ENCODE data around the gene SPATA1. TPM values are rescaled to one million over a fixed set of nuclear protein-coding genes. Genes with fewer than 3 reads are reported as not detected.

The SPATA1 gene
- total and polyA plus RNA-seq, 9 of the 15 experiments (the other 6 are each of a cell fraction or from before 2014, with no cell fraction given) = 0.79 to 2.9 (median 1.5) TPM

GRCh38 chr1:84584126-84584525 lies 77.9 kb downstream of the SPATA1 start:
- in situ Hi-C loops (cut with MboI) = no loop called here
- Histone ChIP-seq H3K4me3 (no peak overlapping the region), H3K9ac (ENCODE audit: insufficient read depth in 1 of 2, low read depth in 2 of 2, low read length in 2 of 2) (no peak overlapping the region), H3K36me3 (ENCODE audit: control insufficient read depth, insufficient read depth, low read length) (no peaks in the 10 kb centered on the region), H3K9me3 (replicated peaks; ENCODE audit: control insufficient read depth, insufficient read depth, low read depth, low read length) (no peaks in the 10 kb centered on the region), H4K20me1 (replicated peaks; ENCODE audit: control insufficient read depth, insufficient read depth, low read length) (no peaks in the 10 kb centered on the region), H3K79me2 (ENCODE audit: control insufficient read depth, insufficient read depth, low read length) (no peaks in the 10 kb centered on the region), H3K4me1 (replicated peaks in 1 of 2; ENCODE audit: control insufficient read depth in 2 of 2, insufficient read depth in 2 of 2, low read length in 2 of 2) (peaks cover 0 to 21% of the 10 kb centered on the region in 2 experiments; a peak in 3 of 5 replicates), H3K4me2 (ENCODE audit: insufficient read depth, low read length) (no peak overlapping the region), H2AFZ (ENCODE audit: low read depth, low read length) (peak overlapping the region; percentile 98), H3K27ac (ENCODE audit: extremely low read depth, low read depth, low read length) (peak overlapping the region; percentile 76; the same call in 1 of the 3 replicates), H3K9me1 (ENCODE audit: control insufficient read depth, insufficient read depth, low read length) (no peaks in the 10 kb centered on the region), H3K27me3 (ENCODE audit: control insufficient read depth in 2 of 2, insufficient read depth in 2 of 2, low read length in 2 of 2) (no peaks in the 10 kb centered on the region; a peak in 1 of 5 replicates)
- intact Hi-C loops (cut with micrococcal nuclease) = no loop called here
- BruUV-seq (replicated peaks) = no TSS peak
- TF ChIP-seq ZNF316 (IDR thresholded peaks at IDR 0.05) = peak; percentile 20; the same call in 1 of the 2 replicates
- TF ChIP-seq ZC3H8 (IDR thresholded peaks at IDR 0.05) = no peak
- ChIA-PET CTCF (ENCODE audit: low intra/inter-chr PET ratio) (no interaction called here), POLR2A (no interaction called here)
- 60% methylated on average over 2 of the region's 2 CpGs for WGBS (ENCODE audit: insufficient coverage, low coverage, missing lambda C conversion rate)
- no peak for ATAC-seq
- FAIRE-seq = no peak
- DNase-seq (ENCODE audit: extremely low read depth in 1 of 4, low spot score in 3 of 4) = no peak

DNA sequence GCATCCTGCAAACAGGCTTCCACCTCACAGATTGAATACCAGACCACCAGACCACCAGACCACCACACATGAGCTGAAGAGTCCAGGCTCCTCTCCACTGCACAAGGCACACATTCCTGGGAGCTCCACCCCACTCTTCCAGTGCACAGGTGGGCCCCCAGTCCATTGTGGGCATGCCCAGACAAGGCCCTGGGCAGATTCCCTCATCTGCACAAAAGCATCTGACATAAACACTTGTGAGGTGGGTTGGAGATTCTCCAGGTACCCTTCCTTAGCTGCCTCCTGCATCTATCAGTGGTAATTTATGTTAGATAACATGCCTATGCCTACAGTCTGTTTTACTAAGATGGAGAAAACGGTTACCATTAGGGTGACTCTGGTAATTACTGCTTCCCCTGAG lies 79.6 kb downstream of the SPATA1 start:
- peaks cover 0 to 21% of the 10 kb centered on the region in 2 experiments; a peak in 3 of 5 replicates for H3K4me1 ChIP-seq (replicated peaks in 1 of 2; ENCODE audit: control insufficient read depth in 2 of 2, insufficient read depth in 2 of 2, low read length in 2 of 2)
- H2AFZ ChIP-seq (ENCODE audit: low read depth, low read length) = no peak overlapping the region
- H3K79me2 ChIP-seq (ENCODE audit: control insufficient read depth, insufficient read depth, low read length) = no peaks in the 10 kb centered on the region
- intact Hi-C loops (cut with micrococcal nuclease) = no loop called here
- no peaks in the 10 kb centered on the region for H3K9me3 ChIP-seq (replicated peaks; ENCODE audit: control insufficient read depth, insufficient read depth, low read depth, low read length)
- H3K27ac ChIP-seq (ENCODE audit: extremely low read depth, low read depth, low read length) = no peak overlapping the region
- H3K4me3 ChIP-seq = no peak overlapping the region
- no peak overlapping the region for H3K4me2 ChIP-seq (ENCODE audit: insufficient read depth, low read length)
- peaks cover 0 to 3% of the 10 kb centered on the region in 2 experiments; a peak in 2 of 5 replicates for H3K27me3 ChIP-seq (ENCODE audit: control insufficient read depth in 2 of 2, insufficient read depth in 2 of 2, low read length in 2 of 2)
- no peak overlapping the region for H3K9ac ChIP-seq (ENCODE audit: insufficient read depth in 1 of 2, low read depth in 2 of 2, low read length in 2 of 2)
- no peak for DNase-seq (ENCODE audit: extremely low read depth in 1 of 4, low spot score in 3 of 4)
- no peaks in the 10 kb centered on the region for H4K20me1 ChIP-seq (replicated peaks; ENCODE audit: control insufficient read depth, insufficient read depth, low read length)
- no peaks in the 10 kb centered on the region for H3K36me3 ChIP-seq (ENCODE audit: control insufficient read depth, insufficient read depth, low read length)
- no peak for ATAC-seq
- in situ Hi-C loops (cut with MboI) = no loop called here
- ChIA-PET POLR2A (interaction anchor here (0.9 to 2.9 kb wide), 2 partner anchors 11 to 108 kb away, joined by 4 to 11 read pairs; partner anchors contain the start of gene CTBS), CTCF (ENCODE audit: low intra/inter-chr PET ratio) (no interaction called here)
- FAIRE-seq = no peak
- 17% methylated on average over 1 of the region's 1 CpG for WGBS (ENCODE audit: insufficient coverage, low coverage, missing lambda C conversion rate)
- no TSS peak for BruUV-seq (replicated peaks)
- no peaks in the 10 kb centered on the region for H3K9me1 ChIP-seq (ENCODE audit: control insufficient read depth, insufficient read depth, low read length)
- TF ChIP-seq RHOXF2B (CRISPR knock-in tag; conservative IDR thresholded peaks at IDR 0.05) (no peak), NFE2 (IDR thresholded peaks at IDR 0.05; ENCODE audit: low read depth) (no peak), HIVEP1 (CRISPR knock-in tag; IDR thresholded peaks at IDR 0.05) (no peak), ZBTB7A (IDR thresholded peaks at IDR 0.05; ENCODE audit: borderline replicate concordance, control insufficient read depth, low read depth, low read length) (no peak), ZNF592 (IDR thresholded peaks at IDR 0.05) (no peak), POLR2H (tag; IDR thresholded peaks at IDR 0.05; ENCODE audit: low read depth) (no peak), NFIX (CRISPR knock-in tag; IDR thresholded peaks at IDR 0.05; ENCODE audit: low read depth) (no peak), ZNF668 (CRISPR knock-in tag; IDR thresholded peaks at IDR 0.05) (no peak)
- TF ChIP-seq, protein P1, sequence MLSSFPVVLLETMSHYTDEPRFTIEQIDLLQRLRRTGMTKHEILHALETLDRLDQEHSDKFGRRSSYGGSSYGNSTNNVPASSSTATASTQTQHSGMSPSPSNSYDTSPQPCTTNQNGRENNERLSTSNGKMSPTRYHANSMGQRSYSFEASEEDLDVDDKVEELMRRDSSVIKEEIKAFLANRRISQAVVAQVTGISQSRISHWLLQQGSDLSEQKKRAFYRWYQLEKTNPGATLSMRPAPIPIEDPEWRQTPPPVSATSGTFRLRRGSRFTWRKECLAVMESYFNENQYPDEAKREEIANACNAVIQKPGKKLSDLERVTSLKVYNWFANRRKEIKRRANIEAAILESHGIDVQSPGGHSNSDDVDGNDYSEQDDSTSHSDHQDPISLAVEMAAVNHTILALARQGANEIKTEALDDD (IDR thresholded peaks at IDR 0.05) = no peak
